H1 (cell line): ENCODE measurements around the gene MAML3. TPM values are rescaled to one million over a fixed set of nuclear protein-coding genes. Genes with fewer than 3 reads are reported as not detected.

Experiments
- ASH2L ChIP-seq: fragments of 200-600, 300-600 bp; sonication (generic); IDR thresholded peaks from one replicate; pipeline ENCODE4 v1.7.1; 2017; ENCODE audit warnings: low read length
- CBX8 ChIP-seq: fragments of 300-800, 300-1000 bp; sonication (generic); IDR thresholded peaks from 2 replicates; pipeline ENCODE4 v1.7.1; 2016; ENCODE audit warnings: low read depth, low read length, borderline replicate concordance
- CHD1 ChIP-seq: IDR thresholded peaks from 2 replicates; pipeline ENCODE4 v1.6.1; 2012; ENCODE audit warnings: low read depth, low read length, improper control_type of control experiment
- CREB1 ChIP-seq: IDR thresholded peaks from 2 replicates; pipeline ENCODE4 v1.6.1; 2012; ENCODE audit warnings: inconsistent platforms
- EGR1 ChIP-seq: IDR thresholded peaks from 2 replicates; pipeline ENCODE4 v1.6.1; 2011; ENCODE audit warnings: low read depth, low read length, borderline replicate concordance
- KDM5A ChIP-seq: fragments of 200-600 bp; IDR thresholded peaks from 2 replicates; pipeline ENCODE4 v1.7.1; 2012; ENCODE audit warnings: mild to moderate bottlenecking, low read length, inconsistent platforms, mixed read lengths
- POLR2AphosphoS5 ChIP-seq: IDR thresholded peaks from 2 replicates; pipeline ENCODE4 v1.6.1; 2011; ENCODE audit warnings: low read depth, low read length
- RNF2 ChIP-seq: fragments of 200-900, 300-1000 bp; sonication (generic); IDR thresholded peaks from 2 replicates; pipeline ENCODE4 v1.7.1; 2016; ENCODE audit warnings: borderline replicate concordance, low read depth, mild to moderate bottlenecking, antibody characterized with exemption, low read length; ENCODE audit not compliant: poor library complexity, severe bottlenecking; ENCODE audit errors: missing control alignments
- SP4 ChIP-seq: IDR thresholded peaks from 2 replicates; pipeline ENCODE4 v1.6.1; 2012; ENCODE audit warnings: low read length, inconsistent platforms
- polyA plus RNA-seq, 7 experiments: library from polyadenylated mRNA; depleted of rRNA in 3 of 7; stranded (reverse) in 5 of 7; unstranded in 2 of 7; fragments of >200 nt in 5 of 7; fragments of 200-250 nt in 2 of 7; gene quantifications; 1 replicate in 5 of 7; 2 replicates in 1 of 7; 4 replicates in 1 of 7; pipeline versions ENCODE4 v1.2.1 to v1.2.3, GENCODE V29; 2011 to 2013; ENCODE audit warnings: missing spikeins in 2 of 7, mixed read lengths in 2 of 7
- total RNA-seq: library from RNA; stranded (reverse); fragmentation: NEBNext Ultra II Directional; extraction: Animal tissue kit (Norgen Biotek cat#: 25700); gene quantifications from 2 replicates; pipeline ENCODE4 v1.2.1, GENCODE V29; 2021

Gene MAML3
- total and polyA plus RNA-seq, 2 of the 8 experiments (the other 6 are each of a cell fraction or from before 2014, with no cell fraction given): 2.1 to 5.7 TPM

DNA sequence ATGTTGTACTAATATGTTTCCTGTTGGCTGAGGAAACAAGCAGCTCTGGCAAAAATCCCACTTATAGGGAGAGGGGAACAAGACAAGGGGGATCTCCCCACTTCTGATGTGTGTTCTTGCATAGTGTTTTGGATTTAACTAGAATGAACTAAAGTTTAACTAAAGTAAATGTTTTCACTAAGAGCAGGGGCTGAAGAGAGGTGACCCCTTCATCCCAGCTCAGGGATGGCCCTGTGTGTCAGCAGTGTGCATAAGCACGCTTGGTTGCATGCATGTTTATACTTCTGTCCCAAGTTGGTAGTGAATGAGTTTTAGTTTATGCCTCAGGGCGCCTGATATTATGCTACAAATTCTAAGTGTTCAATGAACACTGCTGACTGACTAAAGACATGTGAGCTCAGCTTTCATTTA lies 319.0 kb downstream of the MAML3 start (continued):
- TF ChIP-seq RNF2 (no peak), POLR2AphosphoS5 (no peak), ASH2L (no peak), CBX8 (no peak), KDM5A (no peak), CREB1 (no peak), SP4 (no peak), EGR1 (no peak), CHD1 (no peak)
